Loucy (cell line): Measurements from ENCODE around the gene GZF1.
A peak's percentile ranks its signal among the peaks of the same experiment; 100 is the strongest.

Experiments
- H2AFZ ChIP-seq: fragments of 200-600 bp; sonication (generic); 2 replicates; pipeline ENCODE4 v1.6.0; 2016; ENCODE audit warnings: antibody characterized with exemption, mild to moderate bottlenecking, low read length, moderate library complexity
- H3F3A ChIP-seq: fragments of 200-600 bp; 2 replicates; pipeline ENCODE4 v1.6.0; 2016; ENCODE audit warnings: antibody characterized with exemption, low read depth, mild to moderate bottlenecking
- H3K27me3 ChIP-seq: fragments of 200-600 bp; sonication (generic); 2 replicates; pipeline ENCODE4 v1.6.1; 2014; ENCODE audit warnings: low read length, mild to moderate bottlenecking; ENCODE audit not compliant: insufficient read depth, poor library complexity, severe bottlenecking
- H3K36me3 ChIP-seq: fragments of 200-600 bp; sonication (generic); 2 replicates; pipeline ENCODE4 v1.6.1; 2016; ENCODE audit warnings: low read length; ENCODE audit not compliant: insufficient read depth
- H3K4me1 ChIP-seq: fragments of 200-600 bp; sonication (generic); 2 replicates; pipeline ENCODE4 v1.5.1; 2014; ENCODE audit warnings: low read length, mild to moderate bottlenecking; ENCODE audit not compliant: insufficient read depth, poor library complexity, severe bottlenecking
- H3K4me2 ChIP-seq: fragments of 200-600 bp; sonication (generic); 2 replicates; pipeline ENCODE4 v1.6.0; 2014; ENCODE audit warnings: antibody characterized with exemption, low read length, low read depth, mild to moderate bottlenecking; ENCODE audit not compliant: poor library complexity, severe bottlenecking
- H3K4me3 ChIP-seq: fragments of 200-600 bp; sonication (generic); 2 replicates; pipeline ENCODE4 v1.5.1; 2014; ENCODE audit warnings: low read length, mild to moderate bottlenecking, mixed read lengths; ENCODE audit not compliant: poor library complexity, severe bottlenecking
- H3K79me2 ChIP-seq: fragments of 200-600 bp; sonication (generic); 2 replicates; pipeline ENCODE4 v1.6.1; 2014; ENCODE audit warnings: low read length; ENCODE audit not compliant: insufficient read depth
- H3K9ac ChIP-seq: fragments of 200-600 bp; sonication (generic); 2 replicates; pipeline ENCODE4 v1.6.0; 2014; ENCODE audit warnings: mild to moderate bottlenecking, low read depth, low read length, moderate library complexity; ENCODE audit not compliant: poor library complexity, severe bottlenecking
- H3K9me2 ChIP-seq: fragments of 200-600 bp; sonication (generic); replicated peaks from 2 replicates; pipeline ENCODE4 v1.6.1; 2016; ENCODE audit warnings: low read depth, low read length, mixed read lengths
- H3K9me3 ChIP-seq: fragments of 200-600 bp; sonication (generic); 2 replicates; pipeline ENCODE4 v1.6.1; 2014; ENCODE audit warnings: mild to moderate bottlenecking, antibody characterized with exemption, low read length, low read depth; ENCODE audit not compliant: insufficient read depth
- H4K20me1 ChIP-seq: fragments of 200-600 bp; sonication (generic); 2 replicates; pipeline ENCODE4 v1.6.0; 2014; ENCODE audit warnings: antibody characterized with exemption, low read length, mild to moderate bottlenecking; ENCODE audit not compliant: insufficient read depth, poor library complexity, severe bottlenecking
- CTCF ChIP-seq: fragments of 200-600 bp; sonication (generic); conservative IDR thresholded peaks from 2 replicates; pipeline ENCODE4 v1.5.1; 2014; ENCODE audit warnings: mild to moderate bottlenecking, antibody characterized with exemption, low read length
- EZH2phosphoT487 ChIP-seq: fragments of 200-600 bp; IDR thresholded peaks from 2 replicates; pipeline ENCODE4 v1.6.1; 2018; ENCODE audit warnings: antibody characterized with exemption, mild to moderate bottlenecking, moderate library complexity, borderline replicate concordance

Gene GZF1

DNA sequence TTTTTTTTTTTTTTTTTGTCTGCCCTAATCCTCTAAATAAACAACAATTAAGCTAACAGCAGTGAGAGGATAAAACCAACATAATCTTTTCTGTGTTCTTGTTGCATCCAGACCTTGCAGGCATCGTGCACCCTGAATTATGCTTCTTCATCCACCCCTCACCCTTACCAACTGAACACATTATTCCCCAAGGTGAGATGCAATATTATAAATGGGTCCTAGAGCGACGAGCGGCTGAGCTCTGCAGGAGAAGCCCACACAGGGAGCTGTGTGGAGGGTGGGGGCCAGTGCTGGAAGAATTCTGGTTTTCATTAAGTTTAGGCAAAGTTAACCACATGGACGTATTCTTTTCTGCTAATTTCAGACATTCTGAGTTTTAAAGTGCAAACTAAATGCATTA is 43.6 kb upstream of the GZF1 start:
- Histone ChIP-seq H3K36me3 (no peaks in the 10 kb centered on the region), H2AFZ (no peak overlapping the region), H3K4me3 (no peak overlapping the region), H3K9me2 (no peaks in the 10 kb centered on the region), H3K9me3 (no peaks in the 10 kb centered on the region), H3K4me2 (no peak overlapping the region), H3K9ac (no peak overlapping the region), H3K4me1 (peaks cover 12% of the 10 kb centered on the region), H3K27me3 (no peaks in the 10 kb centered on the region), H3F3A (no peaks in the 10 kb centered on the region), H3K79me2 (no peaks in the 10 kb centered on the region), H4K20me1 (no peaks in the 10 kb centered on the region)
- TF ChIP-seq CTCF (no peak), EZH2phosphoT487 (no peak)

DNA sequence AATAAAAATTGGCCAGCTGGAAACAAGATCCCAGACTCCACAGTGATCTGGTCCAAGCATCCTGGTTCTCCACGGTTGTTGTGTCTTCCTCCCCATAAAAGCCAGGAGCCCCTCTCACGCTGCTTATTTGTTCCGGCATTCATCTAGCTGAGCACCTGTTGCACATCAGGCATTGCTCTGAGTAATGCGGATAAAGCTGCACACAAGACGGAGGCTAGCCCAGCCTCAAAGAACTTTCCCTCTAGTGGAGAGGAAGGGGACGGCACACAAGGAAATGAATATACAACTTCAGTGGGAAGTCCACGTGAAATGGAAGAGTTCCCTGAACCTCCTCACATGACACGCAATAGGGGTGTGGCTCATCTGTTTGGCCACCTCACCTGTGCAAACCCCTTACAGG is 41.7 kb upstream of the GZF1 start:
- no peaks in the 10 kb centered on the region for H3K27me3 ChIP-seq
- H3K4me1 ChIP-seq = peaks cover 12% of the 10 kb centered on the region
- no peaks in the 10 kb centered on the region for H4K20me1 ChIP-seq
- H3K9me3 ChIP-seq = no peaks in the 10 kb centered on the region
- TF ChIP-seq CTCF (peak; percentile 49), EZH2phosphoT487 (no peak)
- H3K4me2 ChIP-seq = no peak overlapping the region
- no peaks in the 10 kb centered on the region for H3K9me2 ChIP-seq
- H3K9ac ChIP-seq = no peak overlapping the region
- no peaks in the 10 kb centered on the region for H3K36me3 ChIP-seq
- no peaks in the 10 kb centered on the region for H3F3A ChIP-seq
- H3K4me3 ChIP-seq = no peak overlapping the region
- H2AFZ ChIP-seq = no peak overlapping the region
- no peaks in the 10 kb centered on the region for H3K79me2 ChIP-seq

GRCh38 chr20:23325107-23325506 is 36.9 kb upstream of the GZF1 start:
- H3K9me2 ChIP-seq = no peaks in the 10 kb centered on the region
- H3K27me3 ChIP-seq = no peaks in the 10 kb centered on the region
- H3K4me3 ChIP-seq = no peak overlapping the region
- no peaks in the 10 kb centered on the region; the same call in 1 of the 2 replicates for H3K9me3 ChIP-seq
- H3K79me2 ChIP-seq = no peaks in the 10 kb centered on the region
- no peaks in the 10 kb centered on the region for H3K4me1 ChIP-seq
- no peaks in the 10 kb centered on the region for H4K20me1 ChIP-seq
- no peak overlapping the region for H2AFZ ChIP-seq
- TF ChIP-seq EZH2phosphoT487 (no peak), CTCF (no peak)
- H3K4me2 ChIP-seq = no peak overlapping the region
- H3F3A ChIP-seq = no peaks in the 10 kb centered on the region
- H3K9ac ChIP-seq = no peak overlapping the region
- no peaks in the 10 kb centered on the region for H3K36me3 ChIP-seq
